AG10803 (cell line): ENCODE measurements around the gene AVPR2.

Experiments used
- DNase-seq: peaks from one replicate; pipeline ENCODE4 v3.0.0; 2010; ENCODE audit warnings: low read depth
- H3K4me3 ChIP-seq: 2 replicates; pipeline ENCODE4 v1.5.1; 2011; ENCODE audit warnings: mild to moderate bottlenecking, low read length, control low read depth
- TF ChIP-seq, protein P1 (sequence below): conservative IDR thresholded peaks from 2 replicates; pipeline ENCODE4 v1.5.1; 2011; ENCODE audit warnings: mild to moderate bottlenecking, low read length, control low read depth, inconsistent platforms

Gene AVPR2

GRCh38 chrX:153903991-153904957 lies at the start of gene AVPR2:
TSS of gene AVPR2 (plus strand) at chrX:153904673. CDS start at chrX:153905146, 473 bp downstream.
- TF ChIP-seq, protein P1, sequence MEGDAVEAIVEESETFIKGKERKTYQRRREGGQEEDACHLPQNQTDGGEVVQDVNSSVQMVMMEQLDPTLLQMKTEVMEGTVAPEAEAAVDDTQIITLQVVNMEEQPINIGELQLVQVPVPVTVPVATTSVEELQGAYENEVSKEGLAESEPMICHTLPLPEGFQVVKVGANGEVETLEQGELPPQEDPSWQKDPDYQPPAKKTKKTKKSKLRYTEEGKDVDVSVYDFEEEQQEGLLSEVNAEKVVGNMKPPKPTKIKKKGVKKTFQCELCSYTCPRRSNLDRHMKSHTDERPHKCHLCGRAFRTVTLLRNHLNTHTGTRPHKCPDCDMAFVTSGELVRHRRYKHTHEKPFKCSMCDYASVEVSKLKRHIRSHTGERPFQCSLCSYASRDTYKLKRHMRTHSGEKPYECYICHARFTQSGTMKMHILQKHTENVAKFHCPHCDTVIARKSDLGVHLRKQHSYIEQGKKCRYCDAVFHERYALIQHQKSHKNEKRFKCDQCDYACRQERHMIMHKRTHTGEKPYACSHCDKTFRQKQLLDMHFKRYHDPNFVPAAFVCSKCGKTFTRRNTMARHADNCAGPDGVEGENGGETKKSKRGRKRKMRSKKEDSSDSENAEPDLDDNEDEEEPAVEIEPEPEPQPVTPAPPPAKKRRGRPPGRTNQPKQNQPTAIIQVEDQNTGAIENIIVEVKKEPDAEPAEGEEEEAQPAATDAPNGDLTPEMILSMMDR, result no peak
- no peak for DNase-seq

DNA sequence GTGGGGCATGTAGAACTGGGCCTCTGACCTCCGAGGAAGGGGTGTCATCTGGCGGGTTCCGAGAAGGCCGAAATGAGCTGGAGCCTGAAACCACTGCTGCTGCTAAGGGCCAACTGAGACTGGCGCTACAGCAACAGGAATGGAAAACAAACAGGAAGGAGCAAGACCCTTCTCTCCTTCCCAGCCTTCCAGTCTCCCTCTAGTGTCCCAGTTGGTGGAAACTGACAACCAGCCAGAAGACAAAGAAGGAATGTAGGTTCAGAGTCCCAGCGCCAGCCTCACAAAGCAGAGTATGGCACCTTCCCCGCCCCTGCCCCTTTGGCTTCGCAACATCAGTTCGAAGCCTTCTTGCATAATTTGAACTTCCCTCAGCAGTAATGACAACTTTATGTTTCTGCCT lies 49.8 kb upstream of the AVPR2 start:
- no peak for DNase-seq
- no peak overlapping the region for H3K4me3 ChIP-seq
- TF ChIP-seq, protein P1, result no peak

More at GRCh38 chrX:153903991-153904957, at the start of gene AVPR2:
- H3K4me3 ChIP-seq, result no peak within 1 kb of the TSS

DNA sequence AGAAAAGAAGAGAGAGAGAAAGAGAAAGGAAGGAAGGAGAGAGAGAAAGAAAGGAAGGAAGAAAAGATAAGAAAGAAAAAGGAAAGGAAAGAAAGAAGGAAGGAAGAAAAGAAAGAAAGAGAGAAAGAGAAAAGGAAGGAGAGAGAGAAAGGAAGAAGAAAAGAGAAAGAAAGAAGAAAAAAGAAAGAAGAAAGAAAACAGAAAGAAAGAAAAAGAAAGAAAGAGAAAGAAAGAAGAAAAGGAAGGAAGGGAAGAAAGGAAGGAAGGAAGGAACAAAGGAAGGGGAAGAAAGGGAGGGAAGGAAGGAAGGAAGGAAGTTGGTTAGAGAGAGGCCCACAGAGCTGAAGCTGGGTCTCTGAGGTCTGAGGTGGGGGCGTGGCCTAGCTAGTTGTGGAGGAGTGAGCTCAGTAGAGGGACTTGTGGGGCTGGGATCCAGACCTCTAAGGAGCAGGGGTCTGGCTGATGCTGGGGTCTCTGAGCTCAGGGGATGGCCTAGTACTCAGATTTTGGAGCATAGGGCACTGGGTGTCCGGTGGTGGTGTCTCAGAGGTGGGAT lies 47.0 kb upstream of the AVPR2 start:
- no peak for DNase-seq
- TF ChIP-seq, protein P1, result no peak
- no peak overlapping the region for H3K4me3 ChIP-seq

GRCh38 chrX:153861151-153861550 lies 43.3 kb upstream of the AVPR2 start:
- DNase-seq, result no peak
- TF ChIP-seq, protein P1, result no peak
- H3K4me3 ChIP-seq, result no peak overlapping the region

- no peak for DNase-seq
- H3K4me3 ChIP-seq, result no peak overlapping the region
- TF ChIP-seq, protein P1, result no peak
Measured at GRCh38 chrX:153861733-153862310, 42.7 kb upstream of the AVPR2 start.

- TF ChIP-seq, protein P1, result no peak
- DNase-seq, result no peak
Measured at GRCh38 chrX:153862369-153863250, 41.9 kb upstream of the AVPR2 start.

More at GRCh38 chrX:153862369-153863250, 41.9 kb upstream of the AVPR2 start:
- no peak overlapping the region for H3K4me3 ChIP-seq
